ENCODE results near the gene NAV3. TPM values are rescaled to one million over a fixed set of nuclear protein-coding genes. Genes with fewer than 3 reads are reported as not detected.

NAV3 gene
- total and polyA plus RNA-seq, 2 donors (not counting 1 experiment from before 2014, with no cell fraction given): not detected

DNA sequence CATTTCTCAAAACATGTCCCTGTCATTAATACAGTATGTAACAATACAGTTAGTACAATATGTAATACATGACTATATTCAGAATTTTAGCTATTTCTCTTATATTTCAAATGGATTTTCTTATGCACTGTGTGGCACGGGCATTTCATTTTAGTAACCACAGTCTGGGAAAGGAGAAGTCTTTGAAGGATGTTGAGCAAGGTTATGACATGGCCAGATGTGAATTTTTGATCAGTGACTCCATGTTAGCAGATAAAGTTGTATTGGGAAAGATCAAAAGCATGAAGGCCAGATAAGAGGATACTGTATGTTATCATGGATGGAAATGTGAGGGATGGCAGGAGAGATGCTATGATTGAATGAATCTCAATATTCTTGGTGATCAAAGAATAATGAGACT is 285.2 kb downstream of the NAV3 start:
- no peaks in the 10 kb centered on the region for H3K27me3 ChIP-seq (replicated peaks in 1 of 4; ENCODE audit: control extremely low read depth in 1 of 4, control insufficient read depth in 3 of 4, insufficient read depth in 4 of 4, low read length in 3 of 4)
- peaks cover 7% of the 10 kb centered on the region for H3K9me3 Mint-ChIP-seq (ENCODE audit: insufficient read depth)
- H3K27me3 Mint-ChIP-seq: no peaks in the 10 kb centered on the region
- ChIA-PET CTCF (no interaction called here), POLR2A (no interaction called here)
- TF ChIP-seq, protein P1, sequence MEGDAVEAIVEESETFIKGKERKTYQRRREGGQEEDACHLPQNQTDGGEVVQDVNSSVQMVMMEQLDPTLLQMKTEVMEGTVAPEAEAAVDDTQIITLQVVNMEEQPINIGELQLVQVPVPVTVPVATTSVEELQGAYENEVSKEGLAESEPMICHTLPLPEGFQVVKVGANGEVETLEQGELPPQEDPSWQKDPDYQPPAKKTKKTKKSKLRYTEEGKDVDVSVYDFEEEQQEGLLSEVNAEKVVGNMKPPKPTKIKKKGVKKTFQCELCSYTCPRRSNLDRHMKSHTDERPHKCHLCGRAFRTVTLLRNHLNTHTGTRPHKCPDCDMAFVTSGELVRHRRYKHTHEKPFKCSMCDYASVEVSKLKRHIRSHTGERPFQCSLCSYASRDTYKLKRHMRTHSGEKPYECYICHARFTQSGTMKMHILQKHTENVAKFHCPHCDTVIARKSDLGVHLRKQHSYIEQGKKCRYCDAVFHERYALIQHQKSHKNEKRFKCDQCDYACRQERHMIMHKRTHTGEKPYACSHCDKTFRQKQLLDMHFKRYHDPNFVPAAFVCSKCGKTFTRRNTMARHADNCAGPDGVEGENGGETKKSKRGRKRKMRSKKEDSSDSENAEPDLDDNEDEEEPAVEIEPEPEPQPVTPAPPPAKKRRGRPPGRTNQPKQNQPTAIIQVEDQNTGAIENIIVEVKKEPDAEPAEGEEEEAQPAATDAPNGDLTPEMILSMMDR (IDR thresholded peaks at IDR 0.05): no peak
- no peak for TF ChIP-seq EZH2 (IDR thresholded peaks at IDR 0.05; ENCODE audit: borderline replicate concordance, insufficient read depth, low read depth, low read length, poor library complexity, severe bottlenecking)
- DNase-seq (no peak), ATAC-seq (ENCODE audit: low read depth) (no peak)
- no peaks in the 10 kb centered on the region for H3K4me1 ChIP-seq (ENCODE audit: control insufficient read depth in 2 of 2, insufficient read depth in 2 of 2, low read length in 2 of 2)
- intact Hi-C loops (cut with micrococcal nuclease): no loop called here
- no peaks in the 10 kb centered on the region for H4K20me1 ChIP-seq (ENCODE audit: control insufficient read depth, insufficient read depth, low read length, poor library complexity, severe bottlenecking)
- no peak overlapping the region for H3K4me2 ChIP-seq (replicated peaks; ENCODE audit: low read depth, low read length, poor library complexity, severe bottlenecking)
- no peaks in the 10 kb centered on the region for H3K4me1 Mint-ChIP-seq
- H3K9ac ChIP-seq (ENCODE audit: low read length): no peak overlapping the region
- H2AFZ ChIP-seq (ENCODE audit: insufficient read depth, low read depth, low read length, poor library complexity, severe bottlenecking): no peak overlapping the region
- no peak overlapping the region for H3K4me3 ChIP-seq (ENCODE audit: control extremely low read depth in 1 of 5, extremely low read depth in 1 of 5, insufficient read depth in 1 of 5, low read depth in 2 of 5, low read length in 4 of 5)
- H3K27ac ChIP-seq (ENCODE audit: low read length in 2 of 2): no peak overlapping the region
- no peaks in the 10 kb centered on the region for H3K36me3 ChIP-seq (replicated peaks in 1 of 2; ENCODE audit: control extremely low read depth in 1 of 2, control insufficient read depth in 1 of 2, extremely low read depth in 1 of 2, insufficient read depth in 2 of 2, low read length in 1 of 2)
- H3K4me3 Mint-ChIP-seq: no peak overlapping the region
- H3K79me2 ChIP-seq (ENCODE audit: control insufficient read depth, insufficient read depth, low read length): no peaks in the 10 kb centered on the region
- no peak overlapping the region for H3K27ac Mint-ChIP-seq
- H3K9me3 ChIP-seq (ENCODE audit: control extremely low read depth in 1 of 3, control insufficient read depth in 2 of 3, insufficient read depth in 1 of 3, low read length in 2 of 3): peaks cover 0 to 9% (median 8%) of the 10 kb centered on the region in 3 donors
- WGBS (ENCODE audit: insufficient coverage): 50% methylated on average over 1 of the region's 1 CpG

DNA sequence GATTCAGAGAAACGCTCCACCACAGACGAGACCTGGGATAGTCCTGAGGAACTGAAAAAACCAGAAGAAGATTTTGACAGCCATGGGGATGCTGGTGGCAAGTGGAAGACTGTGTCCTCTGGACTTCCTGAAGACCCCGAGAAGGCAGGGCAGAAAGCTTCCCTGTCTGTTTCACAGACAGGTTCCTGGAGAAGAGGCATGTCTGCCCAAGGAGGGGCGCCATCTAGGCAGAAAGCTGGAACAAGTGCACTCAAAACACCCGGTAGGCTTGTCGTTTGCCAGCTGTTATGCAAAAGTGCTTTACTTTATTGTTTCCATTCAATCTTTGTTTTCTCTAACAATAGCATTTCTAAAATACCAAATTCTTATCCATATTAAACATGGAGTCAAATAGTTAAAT is 287.3 kb downstream of the NAV3 start:
- whole genome bisulfite sequencing (ENCODE audit: insufficient coverage): 71% methylated on average over 5 of the region's 6 CpGs
- no peak overlapping the region for H3K4me3 Mint-ChIP-seq
- H3K9ac ChIP-seq (ENCODE audit: low read length): no peak overlapping the region
- DNase-seq: no peak
- H3K27ac ChIP-seq (ENCODE audit: low read length in 2 of 2): no peak overlapping the region
- no peaks in the 10 kb centered on the region for H4K20me1 ChIP-seq (ENCODE audit: control insufficient read depth, insufficient read depth, low read length, poor library complexity, severe bottlenecking)
- no peak overlapping the region for H2AFZ ChIP-seq (ENCODE audit: insufficient read depth, low read depth, low read length, poor library complexity, severe bottlenecking)
- H3K79me2 ChIP-seq (ENCODE audit: control insufficient read depth, insufficient read depth, low read length): no peaks in the 10 kb centered on the region
- H3K9me3 ChIP-seq (ENCODE audit: control extremely low read depth in 1 of 3, control insufficient read depth in 2 of 3, insufficient read depth in 1 of 3, low read length in 2 of 3): peaks cover 0 to 5% (median 4%) of the 10 kb centered on the region in 3 donors
- no peaks in the 10 kb centered on the region for H3K27me3 Mint-ChIP-seq
- ChIA-PET POLR2A (no interaction called here), CTCF (no interaction called here)
- no peak for ATAC-seq (ENCODE audit: low read depth)
- no peak overlapping the region for H3K27ac Mint-ChIP-seq
- H3K27me3 ChIP-seq (replicated peaks in 1 of 4; ENCODE audit: control extremely low read depth in 1 of 4, control insufficient read depth in 3 of 4, insufficient read depth in 4 of 4, low read length in 3 of 4): no peaks in the 10 kb centered on the region
- intact Hi-C loops (cut with micrococcal nuclease): no loop called here
- no peaks in the 10 kb centered on the region for H3K4me1 Mint-ChIP-seq
- H3K9me3 Mint-ChIP-seq (ENCODE audit: insufficient read depth): peaks cover 4% of the 10 kb centered on the region
- TF ChIP-seq, protein P1 (IDR thresholded peaks at IDR 0.05): no peak
- TF ChIP-seq EZH2 (IDR thresholded peaks at IDR 0.05; ENCODE audit: borderline replicate concordance, insufficient read depth, low read depth, low read length, poor library complexity, severe bottlenecking): no peak
- H3K4me3 ChIP-seq (ENCODE audit: control extremely low read depth in 1 of 5, extremely low read depth in 1 of 5, insufficient read depth in 1 of 5, low read depth in 2 of 5, low read length in 4 of 5): no peak overlapping the region
- H3K36me3 ChIP-seq (replicated peaks in 1 of 2; ENCODE audit: control extremely low read depth in 1 of 2, control insufficient read depth in 1 of 2, extremely low read depth in 1 of 2, insufficient read depth in 2 of 2, low read length in 1 of 2): no peaks in the 10 kb centered on the region
- no peak overlapping the region for H3K4me2 ChIP-seq (replicated peaks; ENCODE audit: low read depth, low read length, poor library complexity, severe bottlenecking)
- no peaks in the 10 kb centered on the region for H3K4me1 ChIP-seq (ENCODE audit: control insufficient read depth in 2 of 2, insufficient read depth in 2 of 2, low read length in 2 of 2)
